AG09319 (cell line): ENCODE data around the gene PIK3R5.

Experiments used
- DNase-seq: peaks from one replicate; pipeline ENCODE4 v3.0.0-alpha.2; 2010; ENCODE audit warnings: low read depth; ENCODE audit errors: extremely low read depth
- CTCF ChIP-seq: IDR thresholded peaks from 2 replicates; pipeline ENCODE4 v1.5.1; 2011; ENCODE audit warnings: low read depth, mild to moderate bottlenecking, inconsistent platforms, low read length, moderate library complexity

The PIK3R5 gene

GRCh38 chr17:8922928-8923327, 42.6 kb downstream of the PIK3R5 start:
- no peak for TF ChIP-seq CTCF
- DNase-seq, result no peak

- no peak for TF ChIP-seq CTCF
- peak; percentile 74 for DNase-seq
Observed at GRCh38 chr17:8922451-8922850, 43.1 kb downstream of the PIK3R5 start.

- no peak for TF ChIP-seq CTCF
- no peak for DNase-seq
Observed at GRCh38 chr17:8921147-8921546, 44.4 kb downstream of the PIK3R5 start.

GRCh38 chr17:8918807-8919465, 46.6 kb downstream of the PIK3R5 start:
- DNase-seq, result no peak
- TF ChIP-seq CTCF, result no peak

- no peak for DNase-seq
Observed at GRCh38 chr17:8916466-8916865, 49.0 kb downstream of the PIK3R5 start.

GRCh38 chr17:8914554-8914953, 51.0 kb downstream of the PIK3R5 start:
- no peak for DNase-seq
- no peak for TF ChIP-seq CTCF

More at GRCh38 chr17:8916466-8916865, 49.0 kb downstream of the PIK3R5 start:
- TF ChIP-seq CTCF, result no peak

- no peak for TF ChIP-seq CTCF
Observed at GRCh38 chr17:8913879-8914278, 51.6 kb downstream of the PIK3R5 start.

More at GRCh38 chr17:8913879-8914278, 51.6 kb downstream of the PIK3R5 start:
- DNase-seq, result no peak
